ENCODE measurements around the gene SLC35B1. TPM values are rescaled to one million over a fixed set of nuclear protein-coding genes. Genes with fewer than 3 reads are reported as not detected.
A peak's percentile ranks its signal among the peaks of the same experiment; 100 is the strongest.

The SLC35B1 gene
- total RNA-seq, 1 donor from 2014 or later: 58.9 TPM

DNA sequence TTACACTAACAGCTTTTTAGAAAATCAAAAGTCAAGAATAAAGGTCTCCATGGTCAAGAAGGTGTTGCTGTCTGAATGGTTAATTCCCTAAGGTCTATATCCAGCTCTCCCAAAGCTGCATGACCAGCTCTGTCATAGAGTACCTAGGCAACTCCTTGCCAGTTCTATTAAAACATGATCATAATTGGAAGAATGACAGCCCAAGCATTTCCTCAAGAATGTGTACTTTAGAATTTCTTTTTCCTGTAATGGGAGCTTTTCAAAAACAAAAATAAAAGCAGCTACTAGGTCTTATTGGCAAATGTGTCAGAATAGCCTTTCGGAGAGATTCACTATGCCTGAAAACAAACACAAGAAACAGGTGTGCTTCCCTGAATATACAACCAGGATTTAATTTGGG, 37.8 kb downstream of the SLC35B1 start:
- DNase-seq: peak; percentile 76

DNA sequence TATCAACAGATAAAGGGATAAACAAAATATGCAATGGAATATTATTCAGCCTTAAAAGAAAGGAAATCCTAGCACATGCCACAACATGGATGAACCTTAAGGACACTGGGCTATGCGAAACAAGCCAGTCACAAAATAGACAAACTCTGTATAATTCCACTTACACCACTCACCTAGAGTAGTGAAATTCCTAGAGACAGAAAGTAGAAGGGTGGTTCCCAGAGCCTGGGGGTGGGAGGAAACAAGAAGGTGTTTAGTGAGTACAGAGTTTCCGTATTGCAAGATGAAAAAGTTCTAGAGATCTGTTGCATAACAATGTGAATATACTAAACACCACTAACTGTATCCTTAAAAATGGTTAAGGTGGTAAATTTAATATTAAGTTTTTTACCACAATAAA, 39.9 kb downstream of the SLC35B1 start:
- DNase-seq: no peak

DNA sequence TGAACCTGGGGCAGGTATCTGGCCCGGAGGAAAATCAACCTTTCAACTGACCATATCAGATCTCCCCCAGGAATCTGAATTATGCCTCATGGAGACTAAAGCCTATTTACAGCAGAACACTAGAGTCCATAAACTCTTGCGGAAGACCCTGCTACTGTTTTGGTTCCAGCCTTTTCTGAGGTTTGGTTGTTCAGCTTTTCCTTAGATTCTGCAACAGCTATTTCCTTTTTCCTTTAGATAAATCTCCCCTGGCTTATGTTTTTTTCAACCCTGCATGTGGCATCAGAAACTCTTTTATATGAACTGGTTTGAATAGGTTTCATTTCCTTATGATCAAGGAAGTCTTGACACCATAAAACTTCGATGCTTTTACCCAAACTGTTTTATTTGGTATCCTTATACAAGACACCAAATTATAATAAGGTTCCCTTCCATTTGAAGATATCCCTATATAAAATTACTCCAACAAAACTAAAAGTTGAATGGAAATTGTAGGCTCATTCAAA, 43.0 kb downstream of the SLC35B1 start:
- peak; percentile 53 for DNase-seq

GRCh38 chr17:49659661-49660382, 47.9 kb downstream of the SLC35B1 start:
- DNase-seq: no peak

DNA sequence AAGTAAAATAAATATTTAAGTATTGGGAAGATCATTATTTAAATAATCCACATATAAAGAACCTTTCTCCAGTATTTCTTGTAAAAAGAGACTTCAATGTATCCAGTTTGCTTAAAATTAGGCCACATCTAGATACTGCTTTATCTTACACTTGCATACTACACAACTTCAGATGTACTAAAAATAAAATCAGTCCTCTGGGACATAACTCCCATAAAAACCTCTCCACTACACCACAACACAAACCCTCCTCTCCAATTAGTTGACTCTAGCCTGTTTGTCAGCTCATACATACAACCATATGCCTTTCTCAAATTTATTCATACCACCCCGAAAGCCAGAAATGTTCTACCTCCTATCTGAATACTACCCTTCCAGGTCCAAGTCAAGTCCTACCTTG, 51.5 kb downstream of the SLC35B1 start:
- DNase-seq: no peak

Other genes with a start within 250 kb of the SLC35B1 start
- not detected in 2 replicates for gene NGFR, start 212.7 kb downstream of the SLC35B1 start, total RNA-seq
- 3.9 and 4.0 TPM in 2 replicates for gene NXPH3, start 132.1 kb downstream of the SLC35B1 start, total RNA-seq
- 127 and 144 TPM in 2 replicates for gene SPOP, start 29.9 kb downstream of the SLC35B1 start, total RNA-seq
- 15.5 and 25.4 TPM in 2 replicates for gene FAM117A, start 56.2 kb upstream of the SLC35B1 start, total RNA-seq
- 88.0 and 133 TPM in 2 replicates for gene KAT7, start 80.7 kb upstream of the SLC35B1 start, total RNA-seq
- gene TAC4, start 140.1 kb upstream of the SLC35B1 start, total RNA-seq: not detected in 2 replicates